NCI-H524 treated with DMSO at 0.1 percent for 48 hours (cell line): ENCODE data around the gene LINGO1.
A peak's percentile ranks its signal among the peaks of the same experiment; 100 is the strongest.

Experiments
- DNase-seq: peaks from one replicate; lab custom pipeline; 2025; lab: John Stamatoyannopoulos, UW

LINGO1 gene

DNA sequence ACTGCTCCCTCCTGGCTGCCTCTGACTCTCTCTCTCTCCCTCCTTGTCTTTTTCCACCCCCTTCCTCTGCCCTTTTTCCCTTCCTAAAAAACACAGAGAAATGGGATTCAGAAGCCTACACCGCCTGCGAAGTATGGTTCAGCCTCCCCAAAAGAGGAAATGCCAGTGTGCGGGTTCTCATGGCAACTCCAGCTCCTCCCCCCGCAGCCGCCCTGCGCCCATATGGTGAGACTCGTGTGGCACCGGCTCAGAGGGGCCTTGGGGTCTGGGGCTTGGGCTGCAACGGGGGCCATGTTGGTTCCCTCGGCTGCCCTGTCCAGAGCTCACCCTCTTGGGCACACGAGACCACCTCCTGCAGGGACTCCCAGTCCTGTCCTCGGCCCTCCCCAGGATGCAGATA is 23.6 kb upstream of the LINGO1 start:
- no peak for DNase-seq

DNA sequence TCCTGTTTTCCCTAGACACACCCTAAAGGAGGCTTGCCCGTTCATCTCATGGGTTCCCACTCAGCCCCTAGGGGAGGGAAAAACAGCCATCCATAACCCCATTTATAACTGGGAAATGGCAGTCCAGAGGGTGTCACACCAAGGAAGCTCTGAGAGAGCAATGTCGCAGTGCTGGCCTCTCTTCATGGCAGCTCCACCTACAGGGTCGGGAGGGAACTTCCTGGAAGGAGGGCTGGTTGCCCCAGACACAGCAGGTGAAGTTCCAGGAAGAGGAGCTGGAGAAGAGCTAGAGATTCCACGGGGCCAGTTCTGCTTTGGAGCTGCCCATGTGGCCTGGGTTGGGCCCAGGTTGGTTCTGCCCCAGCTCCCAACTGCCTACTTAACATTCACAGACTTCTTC is 22.3 kb upstream of the LINGO1 start:
- DNase-seq: no peak

DNA sequence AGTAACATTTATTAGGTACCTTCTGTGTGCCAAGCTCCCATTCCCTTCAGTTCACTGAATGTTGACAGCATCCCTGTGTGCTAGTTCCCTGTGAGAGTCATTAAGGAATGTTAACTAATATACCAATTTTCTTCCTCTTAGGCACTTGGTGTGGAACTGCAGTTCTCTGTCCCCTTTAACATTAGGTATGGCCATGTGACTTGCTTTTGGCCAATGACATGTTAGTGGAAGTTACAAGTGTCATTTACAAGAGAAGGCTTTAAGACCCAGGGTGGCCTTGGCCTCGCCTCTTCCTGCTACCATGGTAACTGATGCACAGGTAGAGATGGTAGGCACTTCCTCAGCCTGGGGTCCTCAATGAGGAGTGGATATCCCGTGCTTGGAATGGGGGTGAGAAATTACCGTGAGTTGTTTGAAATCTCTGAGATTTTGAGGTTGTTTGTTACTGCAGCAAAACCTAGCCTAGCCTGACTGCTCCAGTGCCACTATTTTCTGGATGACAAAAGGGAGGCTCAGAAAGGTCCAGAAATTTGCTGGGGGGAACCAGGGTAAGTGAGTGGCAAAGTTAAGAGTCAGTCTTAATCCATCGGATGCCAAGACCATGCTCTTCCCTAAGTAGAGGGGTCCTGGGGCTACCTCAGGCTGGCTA is 21.2 kb upstream of the LINGO1 start:
- no peak for DNase-seq

DNA sequence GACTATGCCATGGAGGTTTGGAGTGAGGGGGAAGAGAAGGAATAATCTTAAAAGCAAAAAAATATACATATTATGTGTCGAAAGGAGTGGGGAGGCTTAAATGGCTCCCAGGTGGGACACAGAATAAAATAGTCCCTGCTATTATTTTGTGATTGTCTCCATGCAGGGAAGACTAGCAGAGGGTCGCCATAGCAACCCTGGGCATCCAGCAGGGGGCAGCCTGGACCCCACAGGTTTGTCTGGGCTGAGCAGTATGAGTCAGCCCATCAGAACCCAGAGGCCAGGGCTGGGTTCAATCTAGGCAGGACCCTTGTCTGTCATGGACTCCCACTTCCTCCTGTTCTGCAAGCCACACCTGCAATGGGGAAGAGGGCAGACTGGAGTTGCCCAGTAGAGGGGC is 17.6 kb upstream of the LINGO1 start:
- no peak for DNase-seq

DNA sequence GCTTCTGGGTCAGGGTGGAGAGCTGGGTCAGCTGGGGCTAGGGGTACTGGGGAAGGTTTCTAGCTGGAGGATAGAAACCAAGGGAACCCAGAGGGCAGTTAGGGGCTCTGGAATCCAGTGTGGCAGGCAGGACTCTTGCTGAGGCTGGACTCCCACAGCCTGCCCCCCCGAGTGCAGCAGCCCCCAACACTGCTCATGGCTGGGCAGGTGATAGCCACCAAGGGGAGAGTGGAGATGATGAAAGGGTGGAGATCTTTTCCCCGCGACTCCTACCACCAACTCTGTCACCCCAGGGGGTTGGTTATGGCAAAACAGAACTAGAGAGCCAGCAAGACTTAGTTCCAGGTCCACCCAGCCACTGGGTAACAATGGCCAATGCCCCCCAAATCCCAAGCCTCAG is 16.9 kb upstream of the LINGO1 start:
- DNase-seq: no peak

DNA sequence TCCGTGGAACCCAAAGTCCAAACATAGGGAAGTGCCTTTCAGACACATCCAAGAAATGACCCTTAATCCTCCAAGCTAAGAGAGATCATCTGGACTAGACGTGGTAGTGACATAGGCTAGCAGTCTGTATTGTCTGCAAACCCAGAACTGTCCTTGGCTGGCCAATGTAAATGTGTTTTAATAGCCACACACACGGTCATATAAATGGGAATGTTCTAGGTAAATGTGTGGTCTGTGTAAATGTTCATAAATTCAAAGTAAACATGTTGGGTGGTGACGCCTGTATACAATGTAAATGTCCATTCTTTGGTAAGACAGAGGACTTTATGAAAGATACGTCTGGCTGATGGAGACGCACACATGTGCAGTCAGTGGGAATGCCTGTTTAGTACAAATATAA is 16.3 kb upstream of the LINGO1 start:
- DNase-seq: no peak

DNA sequence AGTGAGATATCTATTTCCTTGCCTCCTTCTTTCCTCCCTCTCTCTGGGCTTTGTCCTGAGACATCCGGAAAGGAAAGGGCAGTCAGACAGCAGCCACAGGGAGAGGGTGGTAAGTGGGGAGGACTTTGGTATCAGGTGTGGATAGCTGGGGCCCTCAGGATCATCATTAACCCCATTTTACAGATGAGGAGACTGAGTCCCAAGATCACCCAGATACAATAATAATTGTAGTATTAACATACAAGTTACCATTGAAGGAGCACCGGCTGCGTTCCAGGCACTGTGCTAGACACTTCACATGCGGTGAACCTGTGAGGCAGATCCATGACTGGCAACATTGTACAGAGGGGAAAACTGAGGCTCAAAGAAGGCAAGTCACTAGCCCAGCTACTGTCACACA is 15.2 kb upstream of the LINGO1 start:
- DNase-seq: no peak

DNA sequence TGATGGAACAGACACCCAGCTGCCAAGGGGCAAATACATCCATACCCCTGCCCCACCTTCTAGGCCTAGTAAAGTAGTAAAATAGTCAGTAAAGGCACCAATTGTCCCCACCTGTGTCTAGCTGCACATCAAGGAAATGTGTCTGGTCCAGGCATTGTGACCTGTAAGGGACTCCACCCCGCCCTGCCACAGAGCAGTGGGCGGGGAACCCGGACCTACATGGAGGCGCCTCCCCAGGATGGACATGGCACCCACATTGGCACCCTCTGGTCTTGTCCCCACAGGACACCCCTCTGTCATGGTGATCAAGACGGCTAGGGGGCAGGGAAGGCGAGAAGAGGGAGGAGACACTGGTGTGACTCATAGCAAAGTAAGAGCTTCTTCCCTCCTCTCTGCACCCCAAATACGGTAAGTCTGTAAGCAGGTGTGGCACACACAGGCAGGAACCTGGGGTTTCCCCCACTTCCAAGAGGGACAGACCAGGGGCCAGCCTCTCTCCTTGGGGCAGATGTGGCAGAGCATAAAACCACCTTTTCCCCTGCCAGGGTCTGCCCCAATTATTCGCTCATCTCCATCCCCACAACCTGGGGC is 13.5 kb upstream of the LINGO1 start:
- DNase-seq: no peak

DNA sequence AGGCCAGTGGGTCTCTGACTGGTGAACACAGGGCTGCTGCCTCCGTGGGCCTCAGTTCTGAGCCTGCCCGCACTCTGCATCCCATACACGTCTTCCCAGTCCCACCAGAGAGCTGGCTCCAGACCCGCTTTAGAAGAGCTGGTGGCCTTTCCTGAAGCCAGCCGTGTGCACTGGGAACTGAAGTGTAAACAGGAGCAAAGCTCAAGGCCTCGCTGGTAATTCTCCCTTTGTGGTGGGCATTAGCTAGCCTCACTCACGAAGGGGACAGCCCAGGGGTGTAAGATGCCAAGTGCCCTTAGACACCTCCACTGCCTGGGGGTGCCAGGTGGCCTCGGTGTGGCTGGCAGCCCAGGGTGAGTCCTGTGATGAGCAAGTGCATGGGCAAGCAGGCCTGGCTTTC is 12.9 kb upstream of the LINGO1 start:
- no peak for DNase-seq

DNA sequence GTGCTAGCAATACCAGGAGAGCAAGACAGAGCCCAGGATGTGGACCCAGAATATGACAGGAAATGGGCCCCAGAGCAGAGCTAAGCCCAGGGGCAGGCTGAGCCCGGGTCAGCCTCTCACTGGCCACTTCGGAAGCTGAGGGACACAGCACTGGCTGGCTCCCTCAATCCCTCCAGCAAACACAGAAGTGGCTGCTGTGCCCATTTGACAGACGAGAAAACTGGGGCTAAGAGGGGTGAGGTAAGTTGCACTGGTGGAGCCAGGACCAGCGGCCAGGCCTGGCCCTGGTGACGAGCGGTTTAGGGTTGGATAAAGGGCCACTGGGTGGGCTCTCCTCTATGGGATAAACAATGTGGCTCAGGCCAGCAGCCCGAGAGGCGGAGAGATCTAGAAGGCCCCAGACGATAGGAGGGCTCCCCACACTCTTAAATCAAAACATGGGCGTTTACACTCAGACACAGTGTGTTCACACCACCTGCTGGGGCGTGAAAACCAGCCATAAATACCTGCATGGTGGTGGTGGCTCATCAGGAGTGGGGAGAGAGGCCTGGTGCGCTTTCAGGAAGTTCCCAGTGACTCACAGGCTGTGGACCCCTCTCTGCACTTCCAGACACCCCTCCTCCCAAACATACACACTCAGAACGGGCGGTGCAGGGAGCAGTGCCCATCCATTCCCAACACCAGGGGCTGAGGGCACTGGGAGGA is 12.0 kb upstream of the LINGO1 start:
- DNase-seq: no peak

DNA sequence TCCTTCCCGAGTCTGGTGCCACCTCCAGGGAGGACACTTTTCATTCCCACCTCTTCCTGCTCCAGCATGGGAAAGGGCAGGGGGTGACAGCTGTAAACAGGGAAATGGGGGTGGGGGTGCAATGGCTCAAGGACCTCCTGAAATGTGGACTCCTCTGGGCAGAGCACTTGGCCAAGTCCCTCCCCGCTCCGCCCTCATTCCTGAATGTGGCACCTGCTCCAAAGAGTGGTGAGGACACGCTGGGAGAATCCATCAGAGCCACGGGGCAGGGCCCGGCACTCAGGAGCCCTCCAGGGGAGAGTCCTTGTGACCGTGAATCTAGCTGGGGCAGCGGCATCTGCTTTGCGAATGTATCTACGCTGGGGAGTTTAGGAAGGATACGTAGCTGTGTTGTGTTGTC is 11.1 kb upstream of the LINGO1 start:
- no peak for DNase-seq

DNA sequence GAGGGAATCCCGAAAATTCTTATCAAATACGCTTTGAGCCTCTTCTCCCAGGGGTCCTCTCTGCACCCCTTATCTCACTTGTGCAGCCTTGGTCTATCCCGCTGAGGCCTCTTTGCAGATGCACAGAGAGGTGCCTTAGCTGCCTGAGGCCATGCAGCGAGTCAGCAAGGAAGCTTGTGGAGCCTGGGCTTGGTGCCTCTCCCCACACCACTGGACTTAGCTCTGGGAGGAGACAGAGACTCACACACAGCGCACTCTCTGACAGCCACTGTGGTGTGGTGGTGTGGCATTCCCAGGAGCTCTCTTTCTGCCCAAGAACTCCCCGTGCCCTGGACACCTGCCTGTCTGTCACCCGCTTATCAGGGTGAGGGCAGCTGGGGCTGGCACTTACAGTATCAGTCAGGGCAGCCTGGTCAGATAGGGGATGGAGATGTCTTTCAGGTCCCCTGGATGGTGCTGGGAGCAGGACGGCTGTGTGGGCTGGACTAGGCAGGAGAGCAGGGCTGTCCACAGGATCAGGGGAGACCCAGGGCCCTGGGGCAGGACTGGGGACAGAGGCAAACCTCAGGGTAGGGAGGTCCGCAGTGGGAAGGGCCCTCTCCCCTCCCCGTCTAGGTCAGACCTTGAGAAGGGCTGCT is 10.2 kb upstream of the LINGO1 start:
- no peak for DNase-seq

DNA sequence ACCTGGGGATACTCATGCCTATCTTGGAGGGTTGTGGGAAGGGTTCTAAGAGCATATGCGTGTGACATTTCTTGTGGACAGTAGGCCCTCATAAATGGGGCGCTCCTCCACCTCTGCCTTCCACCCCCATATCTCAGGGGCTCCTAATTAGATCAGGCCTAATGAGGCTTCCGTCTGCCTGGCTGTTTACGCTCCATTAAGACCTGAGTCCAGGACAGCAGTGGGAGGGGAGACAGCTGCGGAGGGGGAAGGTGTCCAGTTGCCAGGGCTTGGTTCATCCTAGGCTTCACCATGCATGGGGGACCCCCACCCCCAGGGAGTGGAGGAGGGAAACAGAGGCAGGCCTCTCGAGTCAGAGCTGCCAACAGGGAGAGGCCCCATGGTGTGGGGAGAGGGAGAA is 9.3 kb upstream of the LINGO1 start:
- DNase-seq: no peak

DNA sequence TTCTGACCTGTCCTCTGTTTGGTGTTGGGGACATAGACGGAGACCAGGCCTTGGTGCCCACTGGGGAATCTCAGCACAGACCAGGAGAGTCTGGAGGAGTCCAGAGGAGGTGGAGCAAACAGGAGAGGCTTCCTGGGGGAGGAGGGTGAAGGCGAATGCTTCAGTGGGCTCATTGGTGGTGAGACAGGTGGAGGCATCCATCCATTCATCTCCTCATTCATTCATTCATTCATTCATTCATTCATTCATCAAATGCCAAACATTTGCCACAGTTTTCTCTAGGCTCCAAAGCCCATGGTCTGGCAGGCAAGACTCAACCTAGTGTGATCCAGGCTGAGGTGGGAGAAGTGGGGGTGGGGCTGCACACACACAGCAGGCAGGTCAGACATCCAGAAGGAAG is 7.9 kb upstream of the LINGO1 start:
- no peak for DNase-seq

DNA sequence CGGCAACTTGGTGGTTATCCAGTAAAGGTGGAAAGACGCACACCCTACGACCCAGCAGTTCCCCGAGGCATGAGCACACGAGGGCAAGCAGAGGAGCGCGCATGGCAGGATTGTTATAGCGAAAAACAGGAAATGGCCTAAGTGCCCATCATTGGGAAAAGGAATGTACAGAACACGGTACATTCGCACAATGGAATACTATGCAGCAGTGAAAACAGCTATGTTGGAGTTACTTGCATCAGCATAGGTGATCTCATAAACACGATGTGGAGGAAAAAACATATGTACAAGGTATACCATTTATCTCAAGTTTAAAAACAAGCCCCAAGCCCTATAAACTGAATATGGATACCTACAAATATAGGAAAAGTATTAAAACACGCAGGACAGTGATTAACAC is 6.7 kb upstream of the LINGO1 start:
- DNase-seq: no peak

DNA sequence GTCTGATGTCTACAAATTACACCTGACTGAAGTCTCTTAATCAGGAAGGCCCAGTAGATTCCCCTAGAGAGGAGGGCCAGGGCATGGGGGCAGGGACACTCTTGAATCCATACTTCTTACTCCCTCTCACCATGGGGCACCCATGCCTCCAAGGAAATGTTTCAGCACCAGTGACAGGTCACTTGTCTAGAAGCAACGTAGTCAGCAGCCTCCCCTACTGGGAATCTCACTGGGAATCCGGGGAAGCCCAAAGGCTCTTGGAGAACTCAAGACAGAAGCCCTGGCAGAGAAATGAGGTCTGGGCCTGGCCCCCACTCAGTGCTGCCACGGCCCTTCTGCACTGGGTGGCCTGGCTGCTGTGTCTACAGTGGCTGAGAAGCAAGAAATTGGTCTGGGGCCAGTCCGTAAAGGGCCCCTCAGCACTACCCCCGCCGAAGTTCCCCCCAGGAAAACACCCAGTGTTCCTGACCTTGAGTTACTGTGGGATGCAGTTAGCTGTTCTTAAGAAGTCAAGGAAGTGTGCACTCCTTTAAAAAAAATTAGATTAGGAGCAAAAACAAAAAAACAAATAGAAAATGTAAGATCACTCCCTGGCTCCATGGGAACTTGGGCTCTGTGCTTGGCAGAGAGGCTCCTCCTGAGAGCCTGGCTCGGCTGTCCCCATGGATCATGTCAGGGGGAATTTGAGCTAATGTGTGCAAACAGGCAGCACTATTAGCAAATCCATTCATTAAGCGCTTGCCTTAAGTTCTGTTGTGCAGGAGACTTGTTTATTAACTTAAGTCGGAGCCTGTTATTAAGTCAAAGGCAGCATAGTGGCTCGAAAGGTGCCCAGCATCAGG is 5.4 kb upstream of the LINGO1 start:
- no peak for DNase-seq

DNA sequence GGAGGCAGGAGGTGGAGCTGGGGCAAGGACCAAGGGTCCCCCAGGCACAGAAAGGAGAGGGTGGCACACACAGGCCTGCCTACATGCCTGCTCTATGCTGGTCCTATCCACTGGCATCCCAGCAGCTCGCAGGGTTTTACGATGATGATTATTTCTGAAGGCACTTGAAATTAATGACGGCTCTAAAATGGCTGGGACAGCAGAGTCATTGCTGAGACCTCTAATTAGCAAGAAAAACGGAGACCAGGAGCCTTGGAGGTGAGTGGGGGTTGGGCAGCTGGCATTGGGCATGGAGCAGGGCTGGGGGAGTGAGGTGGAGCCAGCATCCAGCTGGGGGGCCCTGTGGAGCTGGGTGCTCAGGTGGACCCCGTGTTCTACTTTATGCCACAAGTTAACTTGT is 3.5 kb upstream of the LINGO1 start:
- no peak for DNase-seq

DNA sequence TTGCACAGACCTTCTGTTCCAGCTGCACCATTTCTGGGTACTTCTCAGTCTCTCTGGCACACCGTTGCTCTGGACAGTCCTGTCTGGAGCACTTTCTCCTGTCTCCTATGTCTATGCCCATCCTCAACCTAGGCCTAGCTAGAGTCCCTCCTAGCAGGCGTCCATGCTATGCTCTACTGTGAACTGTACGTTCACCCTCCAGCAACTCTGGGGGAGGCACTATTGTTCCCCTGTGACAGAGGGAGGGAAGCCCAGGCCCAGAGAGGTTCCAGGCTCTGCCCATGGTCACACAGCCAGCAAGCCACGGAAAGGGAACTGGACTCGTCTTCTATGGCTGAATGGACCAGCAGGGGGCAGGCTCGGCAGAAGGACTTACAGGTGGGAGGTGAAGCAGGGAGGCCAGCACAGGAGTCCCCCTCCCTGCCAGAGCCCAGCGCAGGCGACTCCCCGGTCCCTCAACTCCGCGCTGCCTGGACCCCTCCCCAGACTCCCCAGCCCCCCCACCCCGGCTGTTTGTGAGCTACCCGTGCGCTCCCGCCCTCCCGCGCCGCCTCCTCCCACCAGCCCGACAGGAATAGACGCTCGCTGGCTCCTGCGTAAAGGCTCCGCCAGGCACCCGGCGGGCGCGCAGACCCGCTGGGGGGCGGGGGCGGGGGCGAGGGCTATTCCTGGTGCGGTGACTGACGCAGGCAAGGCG is 1.7 kb upstream of the LINGO1 start:
- DNase-seq: peak; percentile 7

DNA sequence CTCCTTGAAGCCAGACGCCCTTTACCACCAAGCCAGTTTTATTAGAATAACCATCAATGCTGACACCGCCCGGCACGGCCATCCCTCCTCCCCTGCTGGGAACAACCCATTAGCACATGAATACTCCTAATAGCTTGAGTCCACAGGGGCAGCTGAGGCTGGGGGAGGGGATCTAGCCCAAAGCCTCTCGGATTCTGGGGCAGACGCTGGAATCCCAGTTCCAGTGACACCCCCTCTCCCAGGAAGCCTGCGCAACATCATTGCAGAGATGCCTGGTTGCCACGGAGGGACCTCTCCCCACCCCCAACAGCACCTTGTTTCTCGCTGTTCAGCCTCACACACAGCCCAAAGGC is 1.2 kb upstream of the LINGO1 start:
- DNase-seq: no peak

DNA sequence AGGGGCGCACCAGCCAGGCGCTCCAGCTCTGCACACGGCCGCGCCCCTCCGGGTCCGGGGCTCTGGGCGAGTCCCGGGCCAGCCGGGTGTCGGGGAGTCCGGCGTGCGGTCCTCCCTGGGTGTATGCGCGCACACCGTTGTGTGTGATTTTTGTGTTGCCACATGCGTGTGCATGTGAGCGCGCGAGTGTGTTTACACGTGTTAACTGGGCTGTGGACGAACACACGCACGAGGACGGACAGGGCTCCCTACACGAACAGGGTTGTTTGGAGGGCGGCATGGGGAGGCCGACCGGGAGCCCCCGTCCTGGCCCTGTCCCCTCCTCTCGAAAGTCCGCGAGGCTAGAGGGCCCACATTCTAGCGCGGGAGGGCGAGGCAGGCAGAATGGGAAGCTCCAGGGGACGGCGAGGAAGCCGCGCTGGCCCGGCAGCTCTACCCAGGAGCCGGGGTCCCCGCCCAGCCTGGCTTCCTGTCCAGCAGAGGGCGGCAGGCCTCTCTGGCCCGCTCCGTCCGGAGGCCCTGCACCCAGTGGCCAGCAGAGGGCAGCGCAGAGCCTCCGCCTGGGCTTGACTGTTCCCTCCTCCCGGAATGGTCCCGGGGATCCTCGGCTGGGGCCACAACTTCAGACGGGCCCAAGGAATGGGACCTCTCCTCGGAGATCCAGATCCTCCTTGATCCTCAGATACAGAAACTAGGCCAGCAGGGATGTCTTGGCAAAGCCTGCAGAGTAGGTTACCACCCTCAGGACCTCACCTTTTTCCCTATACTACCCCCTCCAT is 611 bp upstream of the LINGO1 start:
- peak; percentile 11 for DNase-seq
